ENCODE data around the gene GEMIN8. TPM values are rescaled to one million over a fixed set of nuclear protein-coding genes. Genes with fewer than 3 reads are reported as not detected.

GEMIN8 gene, protein sequence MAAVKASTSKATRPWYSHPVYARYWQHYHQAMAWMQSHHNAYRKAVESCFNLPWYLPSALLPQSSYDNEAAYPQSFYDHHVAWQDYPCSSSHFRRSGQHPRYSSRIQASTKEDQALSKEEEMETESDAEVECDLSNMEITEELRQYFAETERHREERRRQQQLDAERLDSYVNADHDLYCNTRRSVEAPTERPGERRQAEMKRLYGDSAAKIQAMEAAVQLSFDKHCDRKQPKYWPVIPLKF
- 10.3 TPM for polyA plus RNA-seq (2013, experiment 1 of 2)
- 10.1 TPM for polyA plus RNA-seq (2013, experiment 2 of 2)

GRCh38 chrX:14029425-14030173, at the start of gene GEMIN8:
GEMIN8 (minus strand) TSS chrX:14029892; CDS start chrX:14021478, 8,414 bp downstream.
- H2AK5ac ChIP-seq (ENCODE audit: low read length, severe bottlenecking): no peak within 1 kb of the TSS
- H3K23ac ChIP-seq (ENCODE audit: low read length in 2 of 2): no peak within 1 kb of the TSS
- peaks cover 0 to 2% of the 10 kb centered on the region in 2 experiments for H3K36me3 ChIP-seq (ENCODE audit: control insufficient read depth in 1 of 2, insufficient read depth in 2 of 2, low read depth in 1 of 2, low read length in 2 of 2)
- no peak within 1 kb of the TSS for H3K14ac ChIP-seq (ENCODE audit: low read length in 2 of 2)
- no peaks in the 10 kb centered on the region for H3K9me3 ChIP-seq (ENCODE audit: control insufficient read depth, low read length)
- peaks cover 2% of the 10 kb centered on the region for H3K79me1 ChIP-seq (replicated peaks; ENCODE audit: low read length, poor library complexity, severe bottlenecking)
- H3K27ac ChIP-seq (ENCODE audit: low read length, poor library complexity, severe bottlenecking): peak within 1 kb of the TSS; percentile 85
- H2BK120ac ChIP-seq (ENCODE audit: low read depth, low read length): no peak within 1 kb of the TSS
- H4K8ac ChIP-seq (ENCODE audit: low read length): peak within 1 kb of the TSS; percentile 77
- peak within 1 kb of the TSS; percentile 66 for H3K4me2 ChIP-seq (ENCODE audit: low read length, poor library complexity, severe bottlenecking)
- peak within 1 kb of the TSS; percentile 83 for H2BK15ac ChIP-seq (ENCODE audit: low read depth, poor library complexity, severe bottlenecking)
- peak within 1 kb of the TSS; percentile 12 to 21 for H3K18ac ChIP-seq (ENCODE audit: low read depth in 1 of 2, low read length in 2 of 2)
- H3K4ac ChIP-seq (ENCODE audit: low read depth in 1 of 2, low read length in 2 of 2): no peak within 1 kb of the TSS
- 0% methylated on average over 32 of the region's 67 CpGs for WGBS
- peak within 1 kb of the TSS; percentile 61 for H4K91ac ChIP-seq (ENCODE audit: low read length)
- H3K4me3 ChIP-seq (ENCODE audit: insufficient read depth in 1 of 2, low read depth in 1 of 2, low read length in 2 of 2): peak within 1 kb of the TSS; percentile 67 to 91
- peaks cover 0 to 15% of the 10 kb centered on the region in 2 experiments for H3K27me3 ChIP-seq (ENCODE audit: control insufficient read depth in 1 of 2, insufficient read depth in 1 of 2, low read length in 2 of 2)
- H2BK12ac ChIP-seq (ENCODE audit: low read length in 2 of 2): no peak within 1 kb of the TSS
- H3K9ac ChIP-seq (ENCODE audit: low read length): peak within 1 kb of the TSS; percentile 96
- H3K4me1 ChIP-seq (ENCODE audit: control insufficient read depth, insufficient read depth, low read depth, low read length): peaks cover 3% of the 10 kb centered on the region
- DNase-seq: peak; percentile 90
- no peak within 1 kb of the TSS for H2AFZ ChIP-seq (ENCODE audit: low read depth, low read length)
- H2BK5ac ChIP-seq (ENCODE audit: low read depth, low read length, poor library complexity, severe bottlenecking): peak within 1 kb of the TSS; percentile 76

GRCh38 chrX:14076639-14077038, 46.9 kb upstream of the GEMIN8 start:
- Histone ChIP-seq H2AK5ac (ENCODE audit: low read length, severe bottlenecking) (no peak overlapping the region), H2BK15ac (ENCODE audit: low read depth, poor library complexity, severe bottlenecking) (no peak overlapping the region), H4K91ac (ENCODE audit: low read length) (no peak overlapping the region), H2BK12ac (ENCODE audit: low read length in 2 of 2) (no peak overlapping the region), H3K79me1 (replicated peaks; ENCODE audit: low read length, poor library complexity, severe bottlenecking) (no peaks in the 10 kb centered on the region), H2BK5ac (ENCODE audit: low read depth, low read length, poor library complexity, severe bottlenecking) (no peak overlapping the region), H3K4ac (ENCODE audit: low read depth in 1 of 2, low read length in 2 of 2) (no peak overlapping the region), H2BK120ac (ENCODE audit: low read depth, low read length) (no peak overlapping the region), H3K27ac (ENCODE audit: low read length, poor library complexity, severe bottlenecking) (no peak overlapping the region), H3K18ac (ENCODE audit: low read depth in 1 of 2, low read length in 2 of 2) (no peak overlapping the region), H3K4me2 (ENCODE audit: low read length, poor library complexity, severe bottlenecking) (no peak overlapping the region), H3K27me3 (ENCODE audit: control insufficient read depth in 1 of 2, insufficient read depth in 1 of 2, low read length in 2 of 2) (peaks cover 0 to 21% of the 10 kb centered on the region in 2 experiments), H3K23ac (ENCODE audit: low read length in 2 of 2) (no peak overlapping the region), H3K36me3 (ENCODE audit: control insufficient read depth in 1 of 2, insufficient read depth in 2 of 2, low read depth in 1 of 2, low read length in 2 of 2) (no peaks in the 10 kb centered on the region), H4K8ac (ENCODE audit: low read length) (no peak overlapping the region), H3K14ac (ENCODE audit: low read length in 2 of 2) (no peak overlapping the region), H3K9me3 (ENCODE audit: control insufficient read depth, low read length) (no peaks in the 10 kb centered on the region), H3K4me3 (ENCODE audit: insufficient read depth in 1 of 2, low read depth in 1 of 2, low read length in 2 of 2) (no peak overlapping the region), H3K9ac (ENCODE audit: low read length) (no peak overlapping the region), H3K4me1 (ENCODE audit: control insufficient read depth, insufficient read depth, low read depth, low read length) (no peaks in the 10 kb centered on the region), H2AFZ (ENCODE audit: low read depth, low read length) (no peak overlapping the region)
- DNase-seq: no peak

GRCh38 chrX:14073556-14073955, 43.9 kb upstream of the GEMIN8 start:
- H4K8ac ChIP-seq (ENCODE audit: low read length): no peak overlapping the region
- no peaks in the 10 kb centered on the region for H3K4me1 ChIP-seq (ENCODE audit: control insufficient read depth, insufficient read depth, low read depth, low read length)
- no peak overlapping the region for H2AFZ ChIP-seq (ENCODE audit: low read depth, low read length)
- H3K9ac ChIP-seq (ENCODE audit: low read length): no peak overlapping the region
- H3K27ac ChIP-seq (ENCODE audit: low read length, poor library complexity, severe bottlenecking): no peak overlapping the region
- H3K27me3 ChIP-seq (ENCODE audit: control insufficient read depth in 1 of 2, insufficient read depth in 1 of 2, low read length in 2 of 2): peaks cover 0 to 20% of the 10 kb centered on the region in 2 experiments
- no peak overlapping the region for H3K4me3 ChIP-seq (ENCODE audit: insufficient read depth in 1 of 2, low read depth in 1 of 2, low read length in 2 of 2)
- H3K4me2 ChIP-seq (ENCODE audit: low read length, poor library complexity, severe bottlenecking): no peak overlapping the region
- H2BK120ac ChIP-seq (ENCODE audit: low read depth, low read length): no peak overlapping the region
- no peak overlapping the region for H3K18ac ChIP-seq (ENCODE audit: low read depth in 1 of 2, low read length in 2 of 2)
- no peak overlapping the region for H2BK15ac ChIP-seq (ENCODE audit: low read depth, poor library complexity, severe bottlenecking)
- H2AK5ac ChIP-seq (ENCODE audit: low read length, severe bottlenecking): no peak overlapping the region
- H3K79me1 ChIP-seq (replicated peaks; ENCODE audit: low read length, poor library complexity, severe bottlenecking): no peaks in the 10 kb centered on the region
- peak; percentile 38 for DNase-seq
- H3K14ac ChIP-seq (ENCODE audit: low read length in 2 of 2): no peak overlapping the region
- no peak overlapping the region for H2BK5ac ChIP-seq (ENCODE audit: low read depth, low read length, poor library complexity, severe bottlenecking)
- H3K9me3 ChIP-seq (ENCODE audit: control insufficient read depth, low read length): no peaks in the 10 kb centered on the region
- no peak overlapping the region for H3K23ac ChIP-seq (ENCODE audit: low read length in 2 of 2)
- no peaks in the 10 kb centered on the region for H3K36me3 ChIP-seq (ENCODE audit: control insufficient read depth in 1 of 2, insufficient read depth in 2 of 2, low read depth in 1 of 2, low read length in 2 of 2)
- no peak overlapping the region for H4K91ac ChIP-seq (ENCODE audit: low read length)
- no peak overlapping the region for H3K4ac ChIP-seq (ENCODE audit: low read depth in 1 of 2, low read length in 2 of 2)
- H2BK12ac ChIP-seq (ENCODE audit: low read length in 2 of 2): no peak overlapping the region

GRCh38 chrX:14073071-14073470, 43.4 kb upstream of the GEMIN8 start:
- no peaks in the 10 kb centered on the region for H3K79me1 ChIP-seq (replicated peaks; ENCODE audit: low read length, poor library complexity, severe bottlenecking)
- no peak overlapping the region for H3K4me3 ChIP-seq (ENCODE audit: insufficient read depth in 1 of 2, low read depth in 1 of 2, low read length in 2 of 2)
- H3K4me2 ChIP-seq (ENCODE audit: low read length, poor library complexity, severe bottlenecking): no peak overlapping the region
- H3K18ac ChIP-seq (ENCODE audit: low read depth in 1 of 2, low read length in 2 of 2): no peak overlapping the region
- H3K9me3 ChIP-seq (ENCODE audit: control insufficient read depth, low read length): no peaks in the 10 kb centered on the region
- no peak overlapping the region for H2BK5ac ChIP-seq (ENCODE audit: low read depth, low read length, poor library complexity, severe bottlenecking)
- H2BK12ac ChIP-seq (ENCODE audit: low read length in 2 of 2): no peak overlapping the region
- no peak overlapping the region for H3K4ac ChIP-seq (ENCODE audit: low read depth in 1 of 2, low read length in 2 of 2)
- 59% methylated on average over 1 of the region's 1 CpG for WGBS
- H3K27ac ChIP-seq (ENCODE audit: low read length, poor library complexity, severe bottlenecking): no peak overlapping the region
- no peaks in the 10 kb centered on the region for H3K4me1 ChIP-seq (ENCODE audit: control insufficient read depth, insufficient read depth, low read depth, low read length)
- no peak overlapping the region for H3K9ac ChIP-seq (ENCODE audit: low read length)
- H3K23ac ChIP-seq (ENCODE audit: low read length in 2 of 2): no peak overlapping the region
- H2AK5ac ChIP-seq (ENCODE audit: low read length, severe bottlenecking): no peak overlapping the region
- no peak overlapping the region for H2BK15ac ChIP-seq (ENCODE audit: low read depth, poor library complexity, severe bottlenecking)
- no peak for DNase-seq
- H2AFZ ChIP-seq (ENCODE audit: low read depth, low read length): no peak overlapping the region
- no peak overlapping the region for H2BK120ac ChIP-seq (ENCODE audit: low read depth, low read length)
- no peak overlapping the region for H3K14ac ChIP-seq (ENCODE audit: low read length in 2 of 2)
- H3K36me3 ChIP-seq (ENCODE audit: control insufficient read depth in 1 of 2, insufficient read depth in 2 of 2, low read depth in 1 of 2, low read length in 2 of 2): no peaks in the 10 kb centered on the region
- H4K91ac ChIP-seq (ENCODE audit: low read length): no peak overlapping the region
- peaks cover 0 to 20% of the 10 kb centered on the region in 2 experiments for H3K27me3 ChIP-seq (ENCODE audit: control insufficient read depth in 1 of 2, insufficient read depth in 1 of 2, low read length in 2 of 2)
- H4K8ac ChIP-seq (ENCODE audit: low read length): no peak overlapping the region
